CD4-positive, alpha-beta T cell treated with Interleukin-4 for 1 hour (primary cell): ENCODE data around the gene TBC1D12.

Experiments
- DNase-seq, 2 donors: peaks; one replicate each; pipeline ENCODE4 v3.0.0-alpha.2; 2020 to 2022

TBC1D12 gene

GRCh38 chr10:94409021-94409657, 6.8 kb downstream of the TBC1D12 start:
- no peak for DNase-seq

- no peak for DNase-seq
These were observed 9.0 kb downstream of the TBC1D12 start for GRCh38 chr10:94411304-94411703.

GRCh38 chr10:94412449-94412848, 10.1 kb downstream of the TBC1D12 start:
- DNase-seq, result no peak

- DNase-seq, result no peak
These were observed 11.0 kb downstream of the TBC1D12 start for GRCh38 chr10:94413361-94413760.

- no peak for DNase-seq
These were observed 14.6 kb downstream of the TBC1D12 start for GRCh38 chr10:94416896-94417295.

GRCh38 chr10:94417321-94417720, 15.0 kb downstream of the TBC1D12 start:
- no peak for DNase-seq

- DNase-seq, result no peak
These were observed 18.2 kb downstream of the TBC1D12 start for GRCh38 chr10:94420516-94420915.

- no peak for DNase-seq
These were observed 18.7 kb downstream of the TBC1D12 start for GRCh38 chr10:94420998-94421528.

- no peak for DNase-seq
These were observed 21.3 kb downstream of the TBC1D12 start for GRCh38 chr10:94423627-94424026.

- DNase-seq, result no peak
These were observed 22.5 kb downstream of the TBC1D12 start for GRCh38 chr10:94424714-94425337.

- DNase-seq, result no peak
These were observed 23.6 kb downstream of the TBC1D12 start for GRCh38 chr10:94425942-94426341.

GRCh38 chr10:94427166-94427565, 24.8 kb downstream of the TBC1D12 start:
- DNase-seq, result no peak

GRCh38 chr10:94428766-94429707, 26.7 kb downstream of the TBC1D12 start:
- no peak for DNase-seq

- DNase-seq, result no peak
These were observed 28.4 kb downstream of the TBC1D12 start for GRCh38 chr10:94430701-94431100.

- no peak for DNase-seq
These were observed 30.1 kb downstream of the TBC1D12 start for GRCh38 chr10:94432443-94432842.

GRCh38 chr10:94439275-94439861, 37.0 kb downstream of the TBC1D12 start:
- no peak for DNase-seq

- DNase-seq, result no peak
These were observed 37.8 kb downstream of the TBC1D12 start for GRCh38 chr10:94440096-94440495.

GRCh38 chr10:94443047-94443446, 40.7 kb downstream of the TBC1D12 start:
- DNase-seq, result no peak

- no peak for DNase-seq
These were observed 41.2 kb downstream of the TBC1D12 start for GRCh38 chr10:94443549-94443948.

- no peak for DNase-seq
These were observed 48.4 kb downstream of the TBC1D12 start for GRCh38 chr10:94450782-94451181.

- DNase-seq, result no peak
These were observed 49.7 kb downstream of the TBC1D12 start for GRCh38 chr10:94451883-94452519.

GRCh38 chr10:94456942-94457341, 54.6 kb downstream of the TBC1D12 start:
- no peak for DNase-seq

- no peak for DNase-seq
These were observed 57.0 kb downstream of the TBC1D12 start for GRCh38 chr10:94459385-94459784.
